Hematopoietic multipotent progenitor cell treated with erythropoietin and hydrocortisone succinate and interleukin-3 and kit ligand, for 17 days (in vitro differentiated cells): ENCODE results near the gene DNPEP.
"Not testable (repeated sequence)": the region's sequence is repeated elsewhere in the genome, so short reads cannot be mapped to it uniquely, and the experiment has no call there.

ENCODE experiments used
- DNase-seq: peaks from one replicate; pipeline ENCODE4 v3.0.0-alpha.2; 2015; ENCODE audit warnings: low spot score

Gene DNPEP

GRCh38 chr2:219399716-219400478, 12.2 kb upstream of the DNPEP start:
- DNase-seq = no peak

GRCh38 chr2:219398721-219399363, 11.1 kb upstream of the DNPEP start:
- no peak for DNase-seq

DNA sequence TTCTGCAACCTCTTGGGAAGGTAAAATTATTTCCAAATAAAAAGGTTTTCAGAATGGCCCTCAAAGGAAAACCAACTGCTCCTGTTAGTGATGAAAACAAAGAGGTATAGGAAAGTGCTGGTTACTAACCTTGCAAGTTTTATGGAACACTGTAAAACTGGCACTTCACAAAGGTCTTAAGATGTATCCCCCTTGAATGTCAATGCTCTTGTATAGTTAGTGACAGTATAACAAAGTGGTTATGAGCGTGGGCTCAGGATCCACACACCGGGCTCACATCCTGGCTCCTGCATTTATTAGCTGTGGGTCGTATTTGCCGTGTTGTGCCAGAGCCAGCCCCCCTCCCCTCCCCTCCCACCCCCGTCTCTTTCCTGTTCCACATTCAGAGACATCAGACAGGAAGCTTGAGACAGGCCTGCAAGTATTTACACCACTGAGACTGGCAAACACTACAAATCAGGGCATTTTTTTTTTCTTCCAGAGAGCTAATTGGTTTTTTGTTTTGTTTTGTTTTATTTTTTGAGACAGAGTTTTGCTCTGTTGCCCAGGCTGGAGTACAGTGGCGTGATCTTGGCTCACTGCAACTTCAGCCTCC, 9.2 kb upstream of the DNPEP start:
- no peak for DNase-seq

DNA sequence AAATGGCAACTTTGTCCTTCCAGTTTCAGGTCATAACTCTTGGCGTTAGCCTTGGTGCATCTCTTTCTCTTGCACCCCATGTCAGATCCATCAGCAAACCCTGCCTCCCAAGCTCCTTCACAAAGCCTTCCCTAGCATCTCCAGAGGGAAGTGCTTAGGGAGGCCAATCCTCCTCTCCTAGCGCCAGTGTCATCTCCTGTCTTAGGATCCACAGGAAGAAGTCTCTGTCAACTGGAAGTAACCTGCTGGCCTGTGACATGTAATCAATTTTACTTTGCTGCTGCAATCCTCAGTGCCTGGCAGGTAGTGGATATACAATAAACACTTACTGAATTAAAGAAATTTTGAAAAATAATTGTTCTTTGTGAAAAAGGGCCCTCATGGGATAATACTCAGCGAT, 7.9 kb upstream of the DNPEP start:
- no peak for DNase-seq

GRCh38 chr2:219395056-219395455, 7.3 kb upstream of the DNPEP start:
- DNase-seq = not testable (repeated sequence)

GRCh38 chr2:219392754-219393153, 5.0 kb upstream of the DNPEP start:
- no peak for DNase-seq

- no peak for DNase-seq
Measured at GRCh38 chr2:219388907-219389156, 1.1 kb upstream of the DNPEP start.

GRCh38 chr2:219388121-219388906, 602 bp upstream of the DNPEP start:
- peak; percentile 96 for DNase-seq

GRCh38 chr2:219386532-219387280, 1.0 kb downstream of the DNPEP start:
- peak; percentile 15 for DNase-seq

- no peak for DNase-seq
Measured at GRCh38 chr2:219385958-219386520, 1.7 kb downstream of the DNPEP start.

- no peak for DNase-seq
Measured at GRCh38 chr2:219384859-219385258, 2.9 kb downstream of the DNPEP start.

- DNase-seq = no peak
Measured at GRCh38 chr2:219384083-219384713, 3.5 kb downstream of the DNPEP start.

GRCh38 chr2:219381448-219381847, 6.3 kb downstream of the DNPEP start:
- DNase-seq = no peak

GRCh38 chr2:219380926-219381325, 6.8 kb downstream of the DNPEP start:
- no peak for DNase-seq

- DNase-seq = no peak
Measured at GRCh38 chr2:219378163-219378851, 9.4 kb downstream of the DNPEP start.

- no peak for DNase-seq
Measured at GRCh38 chr2:219369447-219369861, 18.3 kb downstream of the DNPEP start.

- DNase-seq = no peak
Measured at GRCh38 chr2:219368690-219369191, 19.0 kb downstream of the DNPEP start.

DNA sequence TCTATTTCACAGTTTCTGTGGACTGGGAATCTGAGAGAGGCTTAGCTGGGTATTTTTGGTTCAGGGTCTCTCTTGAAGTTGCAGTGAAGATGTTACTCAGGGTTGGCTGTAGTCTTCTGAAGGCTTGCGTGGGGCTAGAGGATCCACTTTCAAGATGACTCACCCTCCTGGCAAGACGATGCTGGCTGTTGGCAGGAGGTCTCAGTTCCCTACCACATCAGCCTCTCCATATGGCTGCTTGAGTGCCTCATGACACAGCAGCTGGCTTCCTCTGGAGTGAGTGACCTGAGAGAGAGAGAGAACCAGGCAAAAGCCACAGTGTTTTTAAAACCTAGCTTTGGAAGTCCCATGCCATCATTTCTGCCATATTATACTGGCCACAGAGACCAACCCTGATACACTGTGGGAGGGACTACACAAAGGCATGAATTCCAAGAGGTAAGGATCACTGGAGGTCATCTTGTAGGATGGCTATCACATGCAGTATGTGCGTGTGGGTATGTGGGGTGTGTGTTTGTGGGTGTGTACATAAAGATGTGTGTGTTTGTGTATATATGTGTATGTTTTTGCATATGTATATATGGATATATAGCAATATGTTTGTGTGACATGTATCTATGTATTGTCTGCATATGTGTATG, 25.1 kb downstream of the DNPEP start:
- no peak for DNase-seq

GRCh38 chr2:219362072-219362471, 25.6 kb downstream of the DNPEP start:
- no peak for DNase-seq
